HG03135 (cell line): Measurements from ENCODE around the gene CNOT6.

Experiments used
- ATAC-seq: cut with Tn5 transposase; IDR thresholded peaks from one replicate; pipeline ENCODE4 v1.9.1; 2021; ENCODE audit warnings: mild to moderate bottlenecking, moderate library complexity; ENCODE audit not compliant: unreplicated experiment

The CNOT6 gene

DNA sequence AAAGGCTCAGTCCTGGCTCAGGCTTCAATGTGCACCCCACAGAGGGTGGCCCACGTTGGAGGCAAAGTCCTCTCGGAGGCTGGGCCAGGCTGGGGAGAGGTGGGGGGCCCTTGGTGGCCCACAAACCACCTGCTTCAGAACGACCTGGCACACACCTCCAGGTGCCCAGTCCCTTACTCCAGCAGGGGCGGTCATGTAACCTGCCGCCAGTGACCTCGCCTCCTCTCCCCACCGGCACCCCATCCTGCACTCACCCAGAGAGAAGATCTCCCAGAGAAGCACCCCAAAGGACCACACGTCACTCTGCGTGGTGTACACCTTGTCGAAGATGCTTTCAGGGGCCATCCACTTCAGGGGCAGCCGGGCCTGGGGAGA is 119.6 kb downstream of the CNOT6 start:
- no peak for ATAC-seq

DNA sequence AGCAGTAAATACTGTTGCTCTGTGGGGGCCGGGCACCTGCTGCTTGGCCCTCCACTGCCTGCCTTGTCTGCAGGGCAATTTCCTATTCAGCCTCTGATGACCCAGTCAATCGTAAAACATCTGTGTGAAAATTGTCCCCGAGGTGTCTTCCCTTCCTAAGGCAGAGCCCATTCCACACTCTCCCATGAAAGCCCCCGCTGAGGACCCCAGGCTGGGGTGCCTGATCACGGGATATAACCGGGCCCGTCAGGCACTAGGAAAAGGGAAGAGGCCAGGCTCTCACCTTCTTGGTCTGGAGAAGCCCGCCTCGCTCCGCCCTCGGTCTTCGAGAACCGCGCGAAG is 124.3 kb downstream of the CNOT6 start:
- ATAC-seq = no peak

- no peak for ATAC-seq
Measured at GRCh38 chr5:180618829-180619562, 124.8 kb downstream of the CNOT6 start.

- ATAC-seq = no peak
Measured at GRCh38 chr5:180619563-180619915, 125.4 kb downstream of the CNOT6 start.

DNA sequence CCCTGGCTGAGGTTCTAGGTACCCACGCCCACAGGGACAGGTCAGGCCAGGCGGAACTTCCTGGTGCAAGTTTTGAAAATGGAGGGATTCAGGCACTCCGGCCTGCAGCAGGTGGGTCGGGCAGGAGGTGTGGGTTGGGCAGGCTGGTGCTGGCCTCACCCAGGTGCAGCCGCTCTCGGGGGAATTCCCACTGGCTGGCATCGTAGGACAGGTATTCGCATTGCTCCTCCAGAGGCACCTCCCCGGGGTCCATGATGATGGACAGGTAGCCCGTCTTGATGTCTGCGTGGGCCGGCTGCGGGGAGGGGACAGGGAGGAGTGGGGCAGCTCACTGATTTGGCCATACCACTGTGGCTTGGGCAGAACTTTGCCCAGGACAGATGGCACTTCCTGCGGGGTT is 125.8 kb downstream of the CNOT6 start:
- ATAC-seq = no peak

DNA sequence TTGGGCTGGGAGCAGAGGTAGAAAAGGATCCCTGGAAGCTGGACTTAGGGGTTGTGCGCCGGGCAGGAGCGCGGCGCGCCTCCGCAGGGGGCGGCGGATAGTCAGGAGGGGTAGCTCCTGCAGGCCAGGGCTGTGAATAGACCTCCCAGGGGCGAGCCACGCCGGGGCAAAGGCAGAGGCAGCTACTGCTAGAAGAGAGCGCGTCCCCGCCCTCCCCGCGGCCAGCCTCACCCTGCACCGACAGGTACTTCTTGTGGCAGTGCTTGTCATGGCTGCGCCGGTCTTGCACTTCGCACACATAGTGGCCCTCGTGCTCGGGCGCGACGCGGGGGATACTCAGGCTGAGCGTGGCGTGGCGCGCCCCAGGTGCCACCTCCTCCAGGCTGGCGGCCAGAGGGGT is 127.1 kb downstream of the CNOT6 start:
- ATAC-seq = no peak

DNA sequence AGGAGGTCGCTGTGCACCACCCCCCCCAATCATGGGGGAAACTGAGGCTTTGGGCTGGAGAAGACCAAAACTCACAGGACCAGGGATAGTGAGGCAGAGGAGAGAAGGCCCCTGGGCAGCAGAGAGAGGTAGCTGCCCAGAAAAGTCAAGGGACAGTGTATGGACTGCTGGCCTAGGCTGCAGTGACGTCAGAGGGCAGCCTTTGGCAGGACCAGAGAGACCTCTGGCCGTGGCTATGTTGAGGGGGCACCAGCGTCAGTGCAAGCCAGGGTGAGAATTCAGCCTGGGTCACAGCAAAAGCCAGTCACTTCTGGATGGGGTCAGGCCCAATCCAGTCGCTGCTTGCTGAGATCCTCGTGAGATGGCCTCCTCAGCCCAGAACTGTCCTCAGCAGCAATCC is 128.7 kb downstream of the CNOT6 start:
- ATAC-seq = no peak

DNA sequence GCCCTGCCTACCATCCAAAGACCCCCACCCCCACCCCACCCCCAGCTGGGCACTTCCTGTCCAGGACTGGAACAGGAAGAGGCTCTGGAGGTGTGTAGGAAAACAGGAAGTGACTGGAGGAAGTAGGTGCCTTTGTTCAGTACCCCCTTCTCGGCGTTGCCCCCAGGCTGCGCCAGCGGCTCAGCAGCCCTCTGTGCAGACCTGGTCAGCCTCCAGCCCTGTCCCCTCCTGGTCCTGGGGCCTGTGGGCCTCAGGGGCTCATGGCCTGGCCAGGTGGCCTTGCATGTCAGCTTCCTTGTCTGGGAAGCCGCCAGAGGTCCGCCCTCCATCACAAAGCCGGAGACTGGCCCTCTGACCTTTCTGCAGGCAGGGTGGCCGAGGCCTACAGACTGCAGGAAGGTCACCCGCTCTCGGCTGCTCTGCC is 129.2 kb downstream of the CNOT6 start:
- ATAC-seq = no peak

GRCh38 chr5:180623844-180624243 is 129.7 kb downstream of the CNOT6 start:
- no peak for ATAC-seq

GRCh38 chr5:180624587-180624986 is 130.4 kb downstream of the CNOT6 start:
- ATAC-seq = no peak

DNA sequence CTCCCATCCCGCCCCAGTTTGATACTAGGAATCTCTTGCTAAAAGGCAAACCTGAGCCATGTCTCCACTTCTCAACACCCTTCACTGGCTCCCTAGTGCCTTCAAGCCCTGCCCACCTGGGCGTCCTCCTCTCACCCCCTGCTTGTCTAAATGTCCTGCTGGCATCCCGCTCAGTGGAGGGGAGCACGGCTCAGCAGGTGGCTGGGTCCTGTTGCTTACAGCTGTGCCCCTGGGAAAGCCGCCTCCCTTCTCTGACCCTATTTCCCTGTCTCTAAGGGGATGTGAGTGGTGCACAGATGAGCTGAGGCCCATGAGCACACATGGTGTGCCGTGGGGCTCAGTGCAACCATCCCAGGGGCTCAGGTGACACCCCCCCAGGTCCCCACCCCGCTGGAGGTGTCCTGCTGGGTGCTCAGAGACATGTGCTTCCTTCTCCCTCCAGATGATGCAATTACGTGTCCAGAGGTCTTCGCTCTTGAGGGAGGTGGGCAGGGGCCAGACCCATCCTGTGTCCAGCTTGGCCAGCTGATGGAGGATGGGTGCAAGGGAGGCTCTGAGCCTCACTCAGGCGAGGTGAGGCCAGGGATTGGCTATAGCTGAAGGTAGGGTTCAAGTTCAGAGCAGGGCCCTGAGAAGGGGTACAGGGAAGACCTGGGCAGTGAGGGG is 131.1 kb downstream of the CNOT6 start:
- ATAC-seq = no peak

- no peak for ATAC-seq
Measured at GRCh38 chr5:180625791-180626660, 131.8 kb downstream of the CNOT6 start.

- no peak for ATAC-seq
Measured at GRCh38 chr5:180626661-180627385, 132.6 kb downstream of the CNOT6 start.

- no peak for ATAC-seq
Measured at GRCh38 chr5:180627386-180628120, 133.4 kb downstream of the CNOT6 start.
